GM12872 (cell line): Measurements from ENCODE around the gene TOPAZ1.

Experiments
- TF ChIP-seq, protein P1 (sequence below): IDR thresholded peaks from 3 replicates; pipeline ENCODE4 v1.5.1; 2011; ENCODE audit warnings: low read depth, mild to moderate bottlenecking, low read length, moderate library complexity; ENCODE audit not compliant: insufficient read depth

Gene TOPAZ1

DNA sequence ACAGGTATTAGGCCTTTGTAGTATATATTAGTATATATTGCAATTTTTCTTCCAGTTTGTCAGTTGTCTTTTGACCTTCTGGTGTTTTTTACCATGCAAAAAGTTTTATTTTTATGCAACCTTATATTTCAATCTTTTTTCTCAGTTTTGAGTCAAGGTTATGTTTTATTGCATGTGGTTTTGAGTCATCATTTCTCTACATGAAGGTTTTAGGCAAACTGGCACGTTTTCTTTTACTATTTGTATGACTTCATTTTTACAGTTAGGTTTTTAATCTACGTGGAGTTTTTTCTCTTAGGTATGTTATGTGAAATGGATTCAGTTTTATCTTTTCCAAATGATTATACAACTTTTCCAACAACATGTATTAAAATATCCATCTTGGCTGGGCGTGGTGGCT is 60.1 kb downstream of the TOPAZ1 start:
- TF ChIP-seq, protein P1, sequence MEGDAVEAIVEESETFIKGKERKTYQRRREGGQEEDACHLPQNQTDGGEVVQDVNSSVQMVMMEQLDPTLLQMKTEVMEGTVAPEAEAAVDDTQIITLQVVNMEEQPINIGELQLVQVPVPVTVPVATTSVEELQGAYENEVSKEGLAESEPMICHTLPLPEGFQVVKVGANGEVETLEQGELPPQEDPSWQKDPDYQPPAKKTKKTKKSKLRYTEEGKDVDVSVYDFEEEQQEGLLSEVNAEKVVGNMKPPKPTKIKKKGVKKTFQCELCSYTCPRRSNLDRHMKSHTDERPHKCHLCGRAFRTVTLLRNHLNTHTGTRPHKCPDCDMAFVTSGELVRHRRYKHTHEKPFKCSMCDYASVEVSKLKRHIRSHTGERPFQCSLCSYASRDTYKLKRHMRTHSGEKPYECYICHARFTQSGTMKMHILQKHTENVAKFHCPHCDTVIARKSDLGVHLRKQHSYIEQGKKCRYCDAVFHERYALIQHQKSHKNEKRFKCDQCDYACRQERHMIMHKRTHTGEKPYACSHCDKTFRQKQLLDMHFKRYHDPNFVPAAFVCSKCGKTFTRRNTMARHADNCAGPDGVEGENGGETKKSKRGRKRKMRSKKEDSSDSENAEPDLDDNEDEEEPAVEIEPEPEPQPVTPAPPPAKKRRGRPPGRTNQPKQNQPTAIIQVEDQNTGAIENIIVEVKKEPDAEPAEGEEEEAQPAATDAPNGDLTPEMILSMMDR, result no peak

DNA sequence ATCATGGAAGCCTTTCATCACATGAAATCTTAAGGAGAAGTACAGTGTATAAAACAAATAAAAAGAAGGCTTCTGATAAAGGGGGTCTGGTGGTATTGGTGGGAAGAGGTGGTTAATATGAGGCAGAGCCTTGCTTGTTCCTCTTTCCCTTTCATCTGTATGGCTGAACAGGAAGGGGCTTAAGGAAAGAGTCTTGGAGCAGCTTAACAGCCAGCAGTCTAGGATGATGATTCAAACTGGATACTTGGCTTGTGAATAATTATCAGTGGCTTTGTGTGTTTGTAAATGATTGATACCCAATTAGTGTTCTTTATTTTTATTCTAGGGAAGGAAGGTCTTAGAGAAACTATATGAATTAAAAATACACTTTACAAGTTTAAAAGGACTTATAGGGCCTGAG is 67.8 kb downstream of the TOPAZ1 start:
- TF ChIP-seq, protein P1, result no peak

DNA sequence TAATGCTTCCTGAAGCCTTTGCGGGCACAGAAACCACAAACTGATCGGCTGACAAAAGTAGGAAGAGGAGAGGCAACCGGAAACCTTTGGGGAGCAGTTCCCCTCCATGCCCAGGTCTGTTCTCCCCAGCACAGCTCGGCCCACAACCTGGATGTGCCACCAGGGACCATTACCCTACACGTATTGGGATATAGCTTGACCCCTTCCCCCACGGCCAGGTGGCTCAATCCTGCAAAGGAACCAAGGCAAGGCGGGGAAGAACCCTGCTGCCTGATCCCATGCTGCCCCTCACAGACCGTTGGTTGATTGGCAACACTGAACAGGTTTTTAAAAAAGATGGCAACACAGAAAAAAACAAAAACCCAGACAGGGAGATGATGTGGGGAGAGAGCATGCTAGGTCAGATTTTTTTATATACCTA is 77.2 kb downstream of the TOPAZ1 start:
- TF ChIP-seq, protein P1, result no peak

DNA sequence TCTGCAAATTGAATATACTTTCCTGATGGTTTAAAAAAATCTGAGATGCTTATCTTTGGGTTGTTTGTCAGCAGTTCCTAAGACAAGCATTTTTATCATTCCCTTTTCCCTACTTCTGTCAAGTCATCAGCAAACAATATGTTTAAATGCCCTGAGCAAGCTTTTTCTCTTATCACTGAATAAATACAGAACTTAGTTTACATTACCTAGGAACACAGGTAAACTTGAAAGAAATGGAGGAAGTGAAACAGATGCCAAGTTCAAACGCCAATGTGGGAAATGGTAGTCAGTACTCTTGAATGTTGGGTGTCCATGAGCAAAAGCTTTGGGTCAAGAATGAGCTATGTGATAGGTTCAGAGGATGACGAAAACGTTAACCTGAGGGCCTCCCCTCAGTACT is 79.6 kb downstream of the TOPAZ1 start:
- TF ChIP-seq, protein P1, result no peak

DNA sequence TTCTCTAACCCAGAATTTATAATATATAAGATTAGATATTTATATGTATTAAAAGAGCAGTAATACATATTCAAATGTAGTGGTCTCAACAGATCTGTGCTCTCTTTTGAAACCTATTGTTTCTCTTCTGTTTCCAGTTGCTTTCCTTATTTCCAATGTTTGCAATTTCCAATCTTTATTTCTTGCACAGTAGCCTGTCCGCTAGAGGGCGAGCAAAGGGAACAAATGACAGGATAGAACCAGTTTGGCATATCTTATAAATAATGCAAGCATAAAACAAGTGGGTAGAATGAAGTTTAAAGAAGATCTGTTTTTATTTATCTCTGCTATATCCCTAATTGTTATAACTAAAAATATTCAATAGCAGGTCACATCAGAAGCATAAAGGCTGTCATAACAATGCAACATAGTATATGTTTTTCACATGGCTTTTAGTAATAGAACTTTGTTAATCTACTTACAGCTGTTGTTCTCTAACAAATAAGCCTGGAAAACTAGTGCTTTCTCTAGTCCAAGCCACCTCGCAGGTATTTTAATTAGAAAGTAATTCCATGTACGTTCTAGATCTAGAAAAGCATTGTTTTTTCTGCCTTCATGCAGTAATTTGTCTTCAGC is 81.8 kb downstream of the TOPAZ1 start:
- TF ChIP-seq, protein P1, result peak; percentile 65; the same call in 2 of the 3 replicates

DNA sequence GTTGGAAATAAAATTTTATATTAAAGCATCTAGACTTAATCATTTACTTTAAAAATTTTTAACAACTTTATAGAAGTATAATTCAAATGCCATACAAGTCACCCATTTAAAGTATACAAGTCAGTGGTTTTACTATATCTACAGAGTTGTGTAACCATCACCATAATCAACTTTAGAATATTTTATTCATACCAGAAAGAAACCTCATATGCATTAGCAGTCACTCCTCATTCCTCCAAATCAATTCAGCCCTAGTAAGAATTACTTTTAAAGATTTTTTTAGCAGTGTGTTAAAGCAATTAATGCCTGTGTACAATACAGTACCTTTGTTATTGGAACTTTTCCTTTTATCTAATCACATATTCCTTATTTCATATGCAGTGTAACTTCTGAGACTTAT is 82.9 kb downstream of the TOPAZ1 start:
- TF ChIP-seq, protein P1, result no peak

DNA sequence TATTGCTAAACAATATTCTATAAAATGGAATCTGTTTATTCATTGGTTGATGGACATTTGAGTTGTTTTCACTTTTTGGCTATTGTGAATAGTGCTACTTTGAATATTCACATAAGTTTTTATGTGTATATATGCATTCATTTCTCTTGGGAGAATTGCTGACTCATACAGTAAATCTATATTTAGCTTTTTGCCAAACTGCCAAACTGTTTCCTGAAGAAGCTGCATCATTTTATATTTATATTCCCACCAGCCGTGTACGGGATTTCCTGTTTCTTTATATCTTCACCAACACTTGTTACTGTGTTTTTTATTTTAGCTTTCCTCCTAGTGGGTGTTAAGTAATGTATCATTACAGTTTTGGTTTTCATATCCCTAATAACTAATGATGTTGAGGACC is 84.3 kb downstream of the TOPAZ1 start:
- TF ChIP-seq, protein P1, result no peak

DNA sequence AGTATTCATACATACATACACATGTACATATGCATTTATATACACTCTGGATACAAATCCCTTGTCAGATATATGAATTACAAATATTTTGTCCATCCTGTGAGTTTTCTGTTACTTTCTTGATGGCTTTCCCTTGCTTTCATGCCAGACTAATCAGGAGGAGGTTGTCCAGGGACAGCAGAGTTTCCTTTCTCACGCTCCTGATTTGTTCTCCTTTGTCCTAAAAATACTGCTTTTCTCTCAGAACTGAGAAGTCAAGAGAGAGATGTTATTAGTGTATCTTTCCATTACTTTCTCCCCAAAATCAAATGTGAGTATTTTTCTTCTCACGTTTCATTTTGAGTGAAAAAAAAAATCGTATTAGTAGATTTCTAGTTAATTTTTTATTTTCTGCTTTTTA is 84.8 kb downstream of the TOPAZ1 start:
- TF ChIP-seq, protein P1, result no peak
